OCI-LY3 (cell line): ENCODE results near the gene FAHD1.

Source experiments
- H2AFZ ChIP-seq: fragments of 200-600, 300-600 bp; shearing (Covaris generic); 2 replicates; pipeline ENCODE4 v1.6.0; 2014; ENCODE audit warnings: antibody characterized with exemption, low read depth, low read length
- H3K27ac ChIP-seq: fragments of 200-600, 300-600 bp; sonication (generic); 2 replicates; pipeline ENCODE4 v1.5.1; 2014; ENCODE audit warnings: mild to moderate bottlenecking, low read length, moderate library complexity, mixed read lengths
- H3K27me3 ChIP-seq: fragments of 200-600, 300-600 bp; sonication (generic); 2 replicates; pipeline ENCODE4 v1.6.1; 2014; ENCODE audit warnings: low read depth, low read length, mixed read lengths
- H3K36me3 ChIP-seq: fragments of 200-600, 300-600 bp; sonication (generic); replicated peaks from 2 replicates; pipeline ENCODE3; 2014; ENCODE audit warnings: low read depth, low read length, mixed read lengths
- H3K4me1 ChIP-seq: fragments of 300-600, 200-600 bp; sonication (generic); 2 replicates; pipeline ENCODE4 v1.6.1; 2014; ENCODE audit warnings: low read length, mixed read lengths
- H3K4me2 ChIP-seq: fragments of 200-600, 300-600 bp; sonication (generic); 2 replicates; pipeline ENCODE4 v1.6.1; 2014; ENCODE audit warnings: low read length, mixed read lengths
- H3K4me3 ChIP-seq: fragments of 300-600, 200-600 bp; sonication (generic); 2 replicates; pipeline ENCODE4 v1.5.1; 2014; ENCODE audit warnings: antibody characterized with exemption, mild to moderate bottlenecking, low read length, moderate library complexity
- H3K79me2 ChIP-seq: fragments of 300-600, 200-600 bp; shearing (Covaris generic); 2 replicates; pipeline ENCODE4 v1.6.1; 2014; ENCODE audit warnings: mild to moderate bottlenecking, low read length, mixed read lengths
- H3K9ac ChIP-seq: fragments of 300-600, 200-600 bp; shearing (Covaris generic); 2 replicates; pipeline ENCODE4 v1.6.0; 2014; ENCODE audit warnings: mild to moderate bottlenecking, low read length, moderate library complexity
- H3K9me3 ChIP-seq: fragments of 200-600, 300-600 bp; shearing (Covaris generic); 2 replicates; pipeline ENCODE4 v1.6.1; 2014; ENCODE audit warnings: low read length, mixed read lengths; ENCODE audit not compliant: insufficient read depth
- H4K20me1 ChIP-seq: fragments of 200-600, 300-600 bp; sonication (generic); 2 replicates; pipeline ENCODE4 v1.6.1; 2016; ENCODE audit warnings: low read length, mixed read lengths; ENCODE audit not compliant: insufficient read depth
- EZH2phosphoT487 ChIP-seq: fragments of 200-600 bp; shearing (Covaris generic); IDR thresholded peaks from 2 replicates; pipeline ENCODE4 v1.6.1; 2018; ENCODE audit warnings: antibody characterized with exemption, mixed run types, low read depth
- TF ChIP-seq, protein P1 (sequence below): fragments of 200-600, 300-600 bp; sonication (generic); IDR thresholded peaks from 2 replicates; pipeline ENCODE4 v1.5.1; 2014; ENCODE audit warnings: antibody characterized with exemption, low read length, low read depth

Gene FAHD1

DNA sequence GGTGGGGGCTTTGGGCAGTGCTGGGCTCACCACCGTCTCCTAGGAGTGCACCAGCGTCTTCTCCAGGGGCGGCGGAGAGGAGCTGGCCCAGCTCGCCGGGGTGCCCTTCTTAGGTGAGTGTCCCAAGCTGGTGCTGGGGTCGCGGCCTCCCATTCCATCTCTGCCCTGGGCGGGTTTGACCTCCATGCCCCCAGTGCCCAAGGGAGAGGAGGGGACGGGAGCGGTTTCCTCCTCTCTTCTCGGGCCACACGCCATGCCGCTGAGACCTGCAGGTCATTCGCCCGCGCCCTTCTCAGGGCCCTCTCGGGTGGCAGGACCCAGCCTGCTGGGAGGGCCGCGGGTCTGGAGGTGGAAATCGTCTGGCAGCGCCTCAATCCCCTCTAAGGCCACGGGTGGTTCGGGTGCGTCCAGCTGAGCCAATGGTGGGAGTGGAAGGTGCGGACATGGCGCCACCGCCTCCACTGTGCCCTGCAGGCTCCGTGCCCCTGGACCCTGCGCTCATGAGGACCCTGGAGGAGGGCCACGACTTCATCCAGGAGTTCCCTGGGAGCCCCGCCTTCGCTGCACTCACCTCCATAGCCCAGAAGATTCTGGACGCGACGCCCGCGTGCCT is 38.8 kb upstream of the FAHD1 start:
- H3K27me3 ChIP-seq, result no peaks in the 10 kb centered on the region

DNA sequence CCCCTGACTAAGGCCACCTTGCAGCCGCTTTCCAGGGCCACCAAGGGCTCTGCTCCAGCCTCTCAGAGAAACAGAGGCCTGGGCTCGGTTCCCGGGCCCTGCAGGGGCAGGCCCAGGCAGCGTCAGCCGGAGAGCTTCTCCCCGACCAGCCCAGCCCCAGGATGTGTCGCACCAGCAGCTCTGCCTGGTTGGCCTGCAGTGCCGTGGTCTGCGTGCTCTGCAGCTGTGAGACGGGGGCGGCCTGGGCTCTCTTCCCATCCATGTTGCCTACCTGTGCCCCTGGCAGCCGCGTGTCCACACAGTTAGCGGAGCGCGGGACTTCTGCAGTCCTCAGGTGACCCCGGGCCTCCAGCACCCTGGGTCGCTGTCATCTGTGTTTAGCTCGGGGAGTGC is 38.3 kb upstream of the FAHD1 start:
- no peak overlapping the region for H3K4me2 ChIP-seq
- H3K4me1 ChIP-seq, result peaks cover 5% of the 10 kb centered on the region; the same call in 1 of the 2 replicates
- no peaks in the 10 kb centered on the region for H3K36me3 ChIP-seq
- H3K4me3 ChIP-seq, result no peak overlapping the region
- TF ChIP-seq EZH2phosphoT487, result no peak
- TF ChIP-seq, protein P1, sequence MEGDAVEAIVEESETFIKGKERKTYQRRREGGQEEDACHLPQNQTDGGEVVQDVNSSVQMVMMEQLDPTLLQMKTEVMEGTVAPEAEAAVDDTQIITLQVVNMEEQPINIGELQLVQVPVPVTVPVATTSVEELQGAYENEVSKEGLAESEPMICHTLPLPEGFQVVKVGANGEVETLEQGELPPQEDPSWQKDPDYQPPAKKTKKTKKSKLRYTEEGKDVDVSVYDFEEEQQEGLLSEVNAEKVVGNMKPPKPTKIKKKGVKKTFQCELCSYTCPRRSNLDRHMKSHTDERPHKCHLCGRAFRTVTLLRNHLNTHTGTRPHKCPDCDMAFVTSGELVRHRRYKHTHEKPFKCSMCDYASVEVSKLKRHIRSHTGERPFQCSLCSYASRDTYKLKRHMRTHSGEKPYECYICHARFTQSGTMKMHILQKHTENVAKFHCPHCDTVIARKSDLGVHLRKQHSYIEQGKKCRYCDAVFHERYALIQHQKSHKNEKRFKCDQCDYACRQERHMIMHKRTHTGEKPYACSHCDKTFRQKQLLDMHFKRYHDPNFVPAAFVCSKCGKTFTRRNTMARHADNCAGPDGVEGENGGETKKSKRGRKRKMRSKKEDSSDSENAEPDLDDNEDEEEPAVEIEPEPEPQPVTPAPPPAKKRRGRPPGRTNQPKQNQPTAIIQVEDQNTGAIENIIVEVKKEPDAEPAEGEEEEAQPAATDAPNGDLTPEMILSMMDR, result no peak
- H3K27ac ChIP-seq, result no peak overlapping the region
- H3K79me2 ChIP-seq, result peaks cover 40% of the 10 kb centered on the region
- no peak overlapping the region for H3K9ac ChIP-seq
- H2AFZ ChIP-seq, result no peak overlapping the region
- no peaks in the 10 kb centered on the region for H4K20me1 ChIP-seq
- H3K27me3 ChIP-seq, result no peaks in the 10 kb centered on the region
- no peaks in the 10 kb centered on the region for H3K9me3 ChIP-seq

More for the DNA sequence above, 38.8 kb upstream of the FAHD1 start:
- H3K4me2 ChIP-seq, result no peak overlapping the region
- H3K4me3 ChIP-seq, result no peak overlapping the region
- H3K36me3 ChIP-seq, result no peaks in the 10 kb centered on the region
- H3K9me3 ChIP-seq, result no peaks in the 10 kb centered on the region
- no peaks in the 10 kb centered on the region for H4K20me1 ChIP-seq
- H2AFZ ChIP-seq, result no peak overlapping the region
- TF ChIP-seq, protein P1, result no peak
- H3K27ac ChIP-seq, result no peak overlapping the region
- H3K9ac ChIP-seq, result no peak overlapping the region
- peaks cover 5% of the 10 kb centered on the region; the same call in 1 of the 2 replicates for H3K4me1 ChIP-seq
- H3K79me2 ChIP-seq, result peaks cover 45% of the 10 kb centered on the region

DNA sequence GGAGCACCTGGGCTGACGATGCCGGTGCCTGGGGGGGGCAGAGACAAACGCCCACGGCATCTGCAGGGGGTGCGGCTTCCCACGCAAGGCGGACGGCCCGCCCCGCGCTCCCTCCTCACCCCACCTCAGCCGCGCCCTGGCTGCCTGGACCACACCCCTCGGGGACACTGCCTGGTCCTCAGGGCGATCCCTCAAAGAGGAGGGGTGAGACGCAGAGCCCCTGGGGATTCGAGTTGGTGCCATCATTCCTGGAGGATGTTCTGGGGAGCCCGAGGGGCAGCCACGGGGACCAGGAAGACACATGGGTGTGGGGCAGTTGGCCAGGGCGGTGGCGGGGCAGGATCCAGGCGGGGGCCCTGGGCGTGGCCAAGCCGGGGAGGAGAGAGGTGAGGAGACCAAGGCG is 37.4 kb upstream of the FAHD1 start:
- no peak overlapping the region for H3K9ac ChIP-seq
- TF ChIP-seq, protein P1, result no peak
- no peak for TF ChIP-seq EZH2phosphoT487
- no peaks in the 10 kb centered on the region for H3K36me3 ChIP-seq
- no peaks in the 10 kb centered on the region for H3K27me3 ChIP-seq
- H3K4me2 ChIP-seq, result no peak overlapping the region
- no peak overlapping the region for H3K4me3 ChIP-seq
- no peaks in the 10 kb centered on the region for H3K4me1 ChIP-seq
- H3K79me2 ChIP-seq, result peaks cover 31% of the 10 kb centered on the region
- H2AFZ ChIP-seq, result no peak overlapping the region
- no peak overlapping the region for H3K27ac ChIP-seq
- H3K9me3 ChIP-seq, result no peaks in the 10 kb centered on the region
- H4K20me1 ChIP-seq, result no peaks in the 10 kb centered on the region

DNA sequence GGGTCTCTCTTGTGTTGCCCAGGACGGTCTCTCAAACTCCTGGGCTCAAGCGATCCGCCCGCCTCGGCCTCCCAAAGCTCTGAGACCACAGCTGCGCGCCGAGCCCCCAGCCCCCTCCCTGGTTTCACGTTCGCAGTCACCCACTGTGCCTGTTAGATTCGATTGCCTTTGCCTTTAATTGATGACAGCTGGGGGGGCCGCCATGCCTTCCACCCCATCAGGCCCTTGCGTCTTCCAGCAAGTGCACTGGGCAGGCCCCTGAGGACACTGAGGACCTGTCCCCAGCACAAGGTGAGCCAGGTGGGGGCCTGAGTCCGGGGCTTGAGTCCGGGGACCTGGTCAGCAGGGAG is 36.8 kb upstream of the FAHD1 start:
- H3K36me3 ChIP-seq, result no peaks in the 10 kb centered on the region
- H3K27me3 ChIP-seq, result no peaks in the 10 kb centered on the region
- H3K27ac ChIP-seq, result no peak overlapping the region
- H3K4me3 ChIP-seq, result no peak overlapping the region
- peaks cover 25% of the 10 kb centered on the region for H3K79me2 ChIP-seq
- H2AFZ ChIP-seq, result no peak overlapping the region
- H3K4me1 ChIP-seq, result no peaks in the 10 kb centered on the region
- no peak overlapping the region for H3K4me2 ChIP-seq
- no peaks in the 10 kb centered on the region for H4K20me1 ChIP-seq
- no peak overlapping the region for H3K9ac ChIP-seq
- no peaks in the 10 kb centered on the region for H3K9me3 ChIP-seq
- TF ChIP-seq, protein P1, result no peak
- TF ChIP-seq EZH2phosphoT487, result no peak
